ENCODE results near the gene MPHOSPH6.

DNA sequence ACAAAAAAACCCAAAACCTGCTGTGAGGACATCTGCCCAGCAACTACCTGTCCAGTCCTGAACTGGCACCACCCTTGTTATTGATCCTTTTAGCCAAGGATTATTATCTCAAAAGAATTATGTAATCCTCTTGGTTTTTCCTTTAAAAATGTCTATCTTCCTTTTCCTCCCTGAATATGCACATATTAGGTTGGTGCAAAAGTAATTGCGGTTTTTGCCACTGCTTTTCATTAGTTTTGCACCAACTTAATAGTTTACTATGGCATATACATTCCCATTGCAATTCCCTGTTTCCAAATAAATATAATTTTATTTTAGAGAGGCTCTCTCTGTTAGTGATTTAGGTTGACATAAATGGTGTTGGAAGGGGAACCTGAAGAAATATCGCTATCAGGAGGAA lies 51.3 kb downstream of the MPHOSPH6 start:
- TF ChIP-seq POLR2AphosphoS5 (IDR thresholded peaks at IDR 0.05; ENCODE audit: low read depth, low read length) = no peak
- TF ChIP-seq, protein P1, sequence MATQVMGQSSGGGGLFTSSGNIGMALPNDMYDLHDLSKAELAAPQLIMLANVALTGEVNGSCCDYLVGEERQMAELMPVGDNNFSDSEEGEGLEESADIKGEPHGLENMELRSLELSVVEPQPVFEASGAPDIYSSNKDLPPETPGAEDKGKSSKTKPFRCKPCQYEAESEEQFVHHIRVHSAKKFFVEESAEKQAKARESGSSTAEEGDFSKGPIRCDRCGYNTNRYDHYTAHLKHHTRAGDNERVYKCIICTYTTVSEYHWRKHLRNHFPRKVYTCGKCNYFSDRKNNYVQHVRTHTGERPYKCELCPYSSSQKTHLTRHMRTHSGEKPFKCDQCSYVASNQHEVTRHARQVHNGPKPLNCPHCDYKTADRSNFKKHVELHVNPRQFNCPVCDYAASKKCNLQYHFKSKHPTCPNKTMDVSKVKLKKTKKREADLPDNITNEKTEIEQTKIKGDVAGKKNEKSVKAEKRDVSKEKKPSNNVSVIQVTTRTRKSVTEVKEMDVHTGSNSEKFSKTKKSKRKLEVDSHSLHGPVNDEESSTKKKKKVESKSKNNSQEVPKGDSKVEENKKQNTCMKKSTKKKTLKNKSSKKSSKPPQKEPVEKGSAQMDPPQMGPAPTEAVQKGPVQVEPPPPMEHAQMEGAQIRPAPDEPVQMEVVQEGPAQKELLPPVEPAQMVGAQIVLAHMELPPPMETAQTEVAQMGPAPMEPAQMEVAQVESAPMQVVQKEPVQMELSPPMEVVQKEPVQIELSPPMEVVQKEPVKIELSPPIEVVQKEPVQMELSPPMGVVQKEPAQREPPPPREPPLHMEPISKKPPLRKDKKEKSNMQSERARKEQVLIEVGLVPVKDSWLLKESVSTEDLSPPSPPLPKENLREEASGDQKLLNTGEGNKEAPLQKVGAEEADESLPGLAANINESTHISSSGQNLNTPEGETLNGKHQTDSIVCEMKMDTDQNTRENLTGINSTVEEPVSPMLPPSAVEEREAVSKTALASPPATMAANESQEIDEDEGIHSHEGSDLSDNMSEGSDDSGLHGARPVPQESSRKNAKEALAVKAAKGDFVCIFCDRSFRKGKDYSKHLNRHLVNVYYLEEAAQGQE (IDR thresholded peaks at IDR 0.05; ENCODE audit: insufficient read depth in 1 of 2, low read depth in 2 of 2, low read length in 2 of 2) = no peak
- TF ChIP-seq TAF1 (IDR thresholded peaks at IDR 0.05; ENCODE audit: borderline replicate concordance, insufficient read depth, low read length) = no peak

Measured in PFSK-1 (cell line).